BE2C (cell line): Measurements from ENCODE around the gene PHF21A.

Experiments
- DNase-seq: peaks from one replicate; pipeline ENCODE4 v3.0.0-alpha.2; 2020
- H3K27me3 ChIP-seq: fragments of 250-450 bp; sonication (Bioruptor Pico); 2 replicates; pipeline ENCODE4 v1.5.1; 2020; ENCODE audit warnings: mild to moderate bottlenecking
- H3K36me3 ChIP-seq: fragments of 250-450 bp; sonication (Bioruptor Pico); 2 replicates; pipeline ENCODE4 v1.5.1; 2020; ENCODE audit warnings: mild to moderate bottlenecking
- H3K4me1 ChIP-seq: fragments of 250-450 bp; sonication (Bioruptor Pico); 2 replicates; pipeline ENCODE4 v1.5.1; 2020
- H3K4me3 ChIP-seq: 2 replicates; pipeline ENCODE4 v1.5.1; 2011; ENCODE audit warnings: low read depth, low read length
- H3K9me3 ChIP-seq: fragments of 250-450 bp; sonication (Bioruptor Pico); 2 replicates; pipeline ENCODE4 v1.5.1; 2020
- TF ChIP-seq, protein P1 (sequence below): IDR thresholded peaks from 2 replicates; pipeline ENCODE4 v1.5.1; 2012; ENCODE audit warnings: mild to moderate bottlenecking, low read depth, low read length

PHF21A gene

DNA sequence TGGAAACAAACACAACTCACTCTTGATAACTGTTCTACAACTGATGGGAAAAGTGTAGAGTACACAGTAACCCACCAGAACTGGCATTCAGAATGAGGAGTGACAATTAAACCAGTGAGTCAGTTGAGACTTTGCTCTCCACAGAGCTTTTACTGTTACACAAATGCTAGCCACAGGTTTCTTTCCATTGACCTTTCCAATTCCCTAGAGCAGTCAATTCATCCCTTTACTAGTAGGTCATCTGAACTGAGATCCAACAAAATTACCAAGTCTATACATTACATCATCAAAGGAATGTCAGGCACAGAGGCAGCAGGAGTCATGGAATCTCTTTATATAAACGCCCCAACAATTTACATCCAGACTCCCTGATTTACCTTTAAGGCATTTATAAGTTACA is 65.9 kb downstream of the PHF21A start:
- no peaks in the 10 kb centered on the region for H3K27me3 ChIP-seq
- H3K4me1 ChIP-seq = no peaks in the 10 kb centered on the region; the same call in 1 of the 2 replicates
- H3K4me3 ChIP-seq = no peak overlapping the region
- H3K9me3 ChIP-seq = no peaks in the 10 kb centered on the region
- DNase-seq = no peak
- TF ChIP-seq, protein P1, sequence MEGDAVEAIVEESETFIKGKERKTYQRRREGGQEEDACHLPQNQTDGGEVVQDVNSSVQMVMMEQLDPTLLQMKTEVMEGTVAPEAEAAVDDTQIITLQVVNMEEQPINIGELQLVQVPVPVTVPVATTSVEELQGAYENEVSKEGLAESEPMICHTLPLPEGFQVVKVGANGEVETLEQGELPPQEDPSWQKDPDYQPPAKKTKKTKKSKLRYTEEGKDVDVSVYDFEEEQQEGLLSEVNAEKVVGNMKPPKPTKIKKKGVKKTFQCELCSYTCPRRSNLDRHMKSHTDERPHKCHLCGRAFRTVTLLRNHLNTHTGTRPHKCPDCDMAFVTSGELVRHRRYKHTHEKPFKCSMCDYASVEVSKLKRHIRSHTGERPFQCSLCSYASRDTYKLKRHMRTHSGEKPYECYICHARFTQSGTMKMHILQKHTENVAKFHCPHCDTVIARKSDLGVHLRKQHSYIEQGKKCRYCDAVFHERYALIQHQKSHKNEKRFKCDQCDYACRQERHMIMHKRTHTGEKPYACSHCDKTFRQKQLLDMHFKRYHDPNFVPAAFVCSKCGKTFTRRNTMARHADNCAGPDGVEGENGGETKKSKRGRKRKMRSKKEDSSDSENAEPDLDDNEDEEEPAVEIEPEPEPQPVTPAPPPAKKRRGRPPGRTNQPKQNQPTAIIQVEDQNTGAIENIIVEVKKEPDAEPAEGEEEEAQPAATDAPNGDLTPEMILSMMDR = no peak
- H3K36me3 ChIP-seq = no peaks in the 10 kb centered on the region

DNA sequence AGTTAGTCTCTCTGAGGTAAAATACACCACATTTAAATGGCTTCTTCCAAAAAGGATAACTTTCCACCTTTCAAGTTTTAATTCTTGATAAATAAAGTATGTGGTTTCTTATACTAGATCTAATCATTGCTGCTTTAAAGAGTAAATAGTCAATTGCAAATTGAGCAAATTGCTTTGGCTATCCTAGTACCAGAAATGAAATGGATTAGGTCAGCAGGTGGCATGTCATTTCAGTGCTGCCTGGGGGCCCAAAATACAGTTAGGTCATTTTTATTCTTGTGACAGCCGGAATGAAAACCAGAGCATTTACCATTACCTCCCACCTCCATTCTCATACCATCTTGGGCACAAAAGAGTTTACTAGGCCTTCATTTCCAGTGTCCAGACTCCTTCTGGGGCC is 70.2 kb downstream of the PHF21A start:
- Histone ChIP-seq H3K9me3 (no peaks in the 10 kb centered on the region), H3K4me1 (no peaks in the 10 kb centered on the region; the same call in 1 of the 2 replicates), H3K27me3 (no peaks in the 10 kb centered on the region), H3K36me3 (no peaks in the 10 kb centered on the region), H3K4me3 (no peak overlapping the region)
- DNase-seq = peak; percentile 11
- TF ChIP-seq, protein P1 = no peak

DNA sequence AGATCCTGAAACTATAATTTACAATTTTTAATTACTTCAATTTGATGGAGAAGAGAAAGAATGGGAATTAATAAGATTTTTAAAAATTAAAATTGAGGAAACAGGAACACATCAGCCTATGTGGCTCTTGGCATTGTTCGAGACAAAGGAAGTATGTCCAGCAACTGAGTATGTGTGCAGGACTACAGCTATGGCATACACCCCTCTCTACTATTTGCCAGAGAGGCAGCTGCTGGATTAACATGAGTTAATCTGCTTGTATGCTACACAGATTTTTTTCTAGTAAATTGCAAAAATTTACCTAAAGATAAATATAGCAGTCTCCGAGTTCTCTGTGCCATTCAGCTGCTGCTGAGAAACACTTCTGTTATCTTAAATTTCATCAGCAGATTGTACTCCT is 70.6 kb downstream of the PHF21A start:
- TF ChIP-seq, protein P1 = no peak
- Histone ChIP-seq H3K4me1 (no peaks in the 10 kb centered on the region; the same call in 1 of the 2 replicates), H3K27me3 (no peaks in the 10 kb centered on the region), H3K9me3 (no peaks in the 10 kb centered on the region), H3K4me3 (no peak overlapping the region), H3K36me3 (no peaks in the 10 kb centered on the region)
- no peak for DNase-seq

DNA sequence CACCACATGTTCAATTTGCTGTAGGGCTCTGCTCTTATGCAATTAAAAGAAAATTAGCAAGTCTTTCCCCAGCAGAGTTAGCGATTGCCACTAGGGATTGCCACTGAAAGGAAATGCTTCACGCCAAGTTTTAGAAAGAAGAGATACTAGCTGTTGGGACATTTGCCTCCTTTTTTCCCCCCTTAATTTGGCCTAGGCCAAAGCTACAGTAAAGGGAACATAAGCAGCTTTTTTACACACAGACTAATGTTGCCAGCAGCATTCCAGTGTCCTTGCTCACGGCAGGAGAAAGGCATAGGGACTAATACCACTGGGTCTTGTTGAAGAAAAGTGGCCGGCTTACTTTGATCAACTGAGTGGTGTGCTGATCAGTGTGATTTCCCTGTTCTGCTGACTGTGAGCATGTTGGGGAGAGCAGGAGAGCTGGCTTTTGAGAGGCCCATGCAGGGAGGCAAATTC is 71.2 kb downstream of the PHF21A start:
- H3K27me3 ChIP-seq = no peaks in the 10 kb centered on the region
- no peaks in the 10 kb centered on the region for H3K9me3 ChIP-seq
- H3K4me1 ChIP-seq = no peaks in the 10 kb centered on the region; the same call in 1 of the 2 replicates
- H3K4me3 ChIP-seq = no peak overlapping the region
- DNase-seq = no peak
- TF ChIP-seq, protein P1 = no peak
- no peaks in the 10 kb centered on the region for H3K36me3 ChIP-seq

DNA sequence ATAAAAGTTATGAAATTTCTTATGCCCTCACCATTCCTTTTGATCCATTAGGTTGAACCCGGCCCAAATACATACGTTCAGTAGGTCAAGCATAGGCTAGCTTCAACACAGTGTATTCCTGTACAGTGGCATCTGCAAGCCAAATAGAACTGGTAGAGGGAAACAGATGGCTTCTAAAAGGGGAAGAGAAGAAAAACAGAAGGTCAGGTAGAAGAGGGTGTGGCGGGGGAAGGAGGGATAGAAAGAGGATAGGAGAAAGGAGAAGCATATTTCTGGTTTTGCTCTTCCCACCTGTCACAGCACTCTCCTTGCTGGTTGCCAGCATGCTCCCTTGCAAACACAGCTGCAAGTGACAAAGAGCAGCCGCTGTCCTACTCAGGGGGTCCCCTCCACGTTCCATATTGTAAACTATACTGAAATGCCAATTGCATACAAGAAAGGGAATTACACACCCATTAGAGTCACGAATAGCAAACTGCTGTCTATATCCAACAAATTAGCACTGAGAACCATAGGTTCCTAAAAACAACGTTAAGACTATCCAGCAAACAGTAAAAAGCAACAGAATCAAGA is 71.8 kb downstream of the PHF21A start:
- H3K9me3 ChIP-seq = no peaks in the 10 kb centered on the region
- H3K36me3 ChIP-seq = no peaks in the 10 kb centered on the region
- DNase-seq = no peak
- no peaks in the 10 kb centered on the region; the same call in 1 of the 2 replicates for H3K4me1 ChIP-seq
- no peaks in the 10 kb centered on the region for H3K27me3 ChIP-seq
- H3K4me3 ChIP-seq = no peak overlapping the region
- TF ChIP-seq, protein P1 = no peak

DNA sequence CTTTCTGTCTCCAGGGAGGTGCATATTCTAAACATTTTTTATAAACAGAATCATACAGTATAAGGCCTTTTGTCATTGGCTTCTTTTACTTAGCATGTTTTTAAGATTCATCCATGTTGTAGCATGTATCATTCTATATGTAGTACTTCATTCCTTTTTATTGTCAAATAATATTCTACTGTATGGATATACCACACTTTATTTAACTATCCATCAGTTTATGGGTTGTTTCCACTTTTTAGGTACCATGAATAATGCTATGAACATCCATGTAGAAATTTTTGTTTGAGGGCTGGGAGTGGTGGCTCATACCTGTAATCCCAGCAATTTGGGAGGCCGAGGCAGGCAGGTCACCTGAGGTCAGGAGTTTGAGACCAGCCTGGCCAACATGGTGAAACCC is 73.1 kb downstream of the PHF21A start:
- Histone ChIP-seq H3K4me1 (no peaks in the 10 kb centered on the region; the same call in 1 of the 2 replicates), H3K36me3 (no peaks in the 10 kb centered on the region), H3K4me3 (no peak overlapping the region), H3K9me3 (no peaks in the 10 kb centered on the region), H3K27me3 (no peaks in the 10 kb centered on the region)
- no peak for DNase-seq
- TF ChIP-seq, protein P1 = no peak
